ENCODE results near the gene GLTP.

The GLTP gene

GRCh38 chr12:109829667-109830066, 50.7 kb downstream of the GLTP start:
- TF ChIP-seq CTCF (IDR thresholded peaks at IDR 0.05; ENCODE audit: low read depth, low read length, missing control alignments): no peak
- H3K4me3 ChIP-seq (ENCODE audit: low read depth, low read length): no peak overlapping the region
- DNase-seq (ENCODE audit: low read depth): no peak

GRCh38 chr12:109828754-109829511, 51.4 kb downstream of the GLTP start:
- no peak for DNase-seq (ENCODE audit: low read depth)
- TF ChIP-seq CTCF (IDR thresholded peaks at IDR 0.05; ENCODE audit: low read depth, low read length, missing control alignments): no peak
- no peak overlapping the region for H3K4me3 ChIP-seq (ENCODE audit: low read depth, low read length)

- no peak for DNase-seq (ENCODE audit: low read depth)
- no peak overlapping the region for H3K4me3 ChIP-seq (ENCODE audit: low read depth, low read length)
Observed at GRCh38 chr12:109827566-109828550, 52.5 kb downstream of the GLTP start.

GRCh38 chr12:109827080-109827479, 53.3 kb downstream of the GLTP start:
- DNase-seq (ENCODE audit: low read depth): no peak
- TF ChIP-seq CTCF (IDR thresholded peaks at IDR 0.05; ENCODE audit: low read depth, low read length, missing control alignments): no peak
- no peak overlapping the region for H3K4me3 ChIP-seq (ENCODE audit: low read depth, low read length)

More at GRCh38 chr12:109827566-109828550, 52.5 kb downstream of the GLTP start:
- TF ChIP-seq CTCF (IDR thresholded peaks at IDR 0.05; ENCODE audit: low read depth, low read length, missing control alignments): no peak

- no peak overlapping the region for H3K4me3 ChIP-seq (ENCODE audit: low read depth, low read length)
- DNase-seq (ENCODE audit: low read depth): no peak
- TF ChIP-seq CTCF (IDR thresholded peaks at IDR 0.05; ENCODE audit: low read depth, low read length, missing control alignments): no peak
Observed at GRCh38 chr12:109824731-109825130, 55.6 kb downstream of the GLTP start.

GRCh38 chr12:109822951-109823411, 57.4 kb downstream of the GLTP start:
- DNase-seq (ENCODE audit: low read depth): no peak
- TF ChIP-seq CTCF (IDR thresholded peaks at IDR 0.05; ENCODE audit: low read depth, low read length, missing control alignments): no peak
- H3K4me3 ChIP-seq (ENCODE audit: low read depth, low read length): no peak overlapping the region

All from GM12864 (cell line).